GM12874 (cell line): ENCODE measurements around the gene AAR2.

ENCODE experiments used
- TF ChIP-seq, protein P1 (sequence below): IDR thresholded peaks from 2 replicates; pipeline ENCODE4 v1.5.1; 2011; ENCODE audit warnings: low read depth, mild to moderate bottlenecking, control low read depth, low read length, moderate library complexity; ENCODE audit not compliant: insufficient read depth

The AAR2 gene

DNA sequence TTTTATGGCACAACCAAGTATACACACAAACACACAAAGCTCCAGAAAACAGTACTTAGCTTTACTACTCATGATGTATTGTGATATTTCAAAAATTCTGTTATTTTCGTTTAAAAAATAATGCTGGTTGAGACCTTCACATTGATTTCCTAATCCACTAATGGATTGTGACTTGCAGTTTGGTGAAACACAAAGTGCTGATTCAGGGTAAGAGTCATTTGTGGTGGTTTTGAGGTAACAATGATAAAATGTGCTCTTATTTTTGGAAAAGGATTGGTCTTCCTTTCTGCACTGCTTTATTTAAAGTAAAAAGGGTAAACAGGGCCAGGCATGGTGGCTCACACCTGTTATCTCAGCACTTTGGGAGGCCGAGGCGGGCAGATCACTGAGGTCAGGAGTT, 1.9 kb downstream of the AAR2 start:
- TF ChIP-seq, protein P1, sequence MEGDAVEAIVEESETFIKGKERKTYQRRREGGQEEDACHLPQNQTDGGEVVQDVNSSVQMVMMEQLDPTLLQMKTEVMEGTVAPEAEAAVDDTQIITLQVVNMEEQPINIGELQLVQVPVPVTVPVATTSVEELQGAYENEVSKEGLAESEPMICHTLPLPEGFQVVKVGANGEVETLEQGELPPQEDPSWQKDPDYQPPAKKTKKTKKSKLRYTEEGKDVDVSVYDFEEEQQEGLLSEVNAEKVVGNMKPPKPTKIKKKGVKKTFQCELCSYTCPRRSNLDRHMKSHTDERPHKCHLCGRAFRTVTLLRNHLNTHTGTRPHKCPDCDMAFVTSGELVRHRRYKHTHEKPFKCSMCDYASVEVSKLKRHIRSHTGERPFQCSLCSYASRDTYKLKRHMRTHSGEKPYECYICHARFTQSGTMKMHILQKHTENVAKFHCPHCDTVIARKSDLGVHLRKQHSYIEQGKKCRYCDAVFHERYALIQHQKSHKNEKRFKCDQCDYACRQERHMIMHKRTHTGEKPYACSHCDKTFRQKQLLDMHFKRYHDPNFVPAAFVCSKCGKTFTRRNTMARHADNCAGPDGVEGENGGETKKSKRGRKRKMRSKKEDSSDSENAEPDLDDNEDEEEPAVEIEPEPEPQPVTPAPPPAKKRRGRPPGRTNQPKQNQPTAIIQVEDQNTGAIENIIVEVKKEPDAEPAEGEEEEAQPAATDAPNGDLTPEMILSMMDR: no peak

DNA sequence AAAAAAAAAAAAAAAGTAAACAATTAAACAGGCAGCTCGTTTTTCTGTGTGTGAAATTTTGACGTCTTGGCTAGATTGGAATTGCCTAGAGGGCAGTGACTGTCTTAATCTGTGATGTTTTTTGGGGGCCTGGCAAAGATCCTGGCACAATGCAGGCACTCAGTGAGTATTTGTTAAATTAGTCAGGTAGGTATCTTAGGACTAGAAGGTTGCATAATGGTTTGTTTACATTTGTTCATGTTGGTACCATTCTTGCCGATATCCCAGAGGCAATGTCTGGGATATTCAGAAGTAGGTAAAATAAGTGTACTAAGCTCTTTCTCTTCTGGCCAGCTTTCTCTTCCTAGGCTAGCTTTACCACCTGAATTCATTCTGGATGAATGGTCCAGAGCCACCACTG, 2.5 kb downstream of the AAR2 start:
- TF ChIP-seq, protein P1: no peak

DNA sequence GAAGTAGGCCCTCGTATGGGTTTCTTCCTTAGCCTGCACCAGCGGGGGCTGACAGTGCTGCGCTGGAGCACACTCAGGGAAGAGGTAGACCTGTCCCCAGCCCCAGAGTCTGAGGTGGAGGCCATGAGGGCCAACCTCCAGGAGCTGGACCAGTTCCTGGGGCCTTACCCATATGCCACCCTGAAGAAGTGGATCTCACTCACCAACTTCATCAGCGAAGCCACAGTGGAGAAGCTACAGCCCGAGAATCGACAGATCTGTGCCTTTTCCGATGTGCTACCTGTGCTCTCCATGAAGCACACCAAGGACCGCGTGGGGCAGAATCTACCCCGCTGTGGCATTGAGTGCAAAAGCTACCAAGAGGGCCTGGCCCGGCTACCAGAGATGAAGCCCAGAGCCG, 3.8 kb downstream of the AAR2 start:
- TF ChIP-seq, protein P1: no peak

DNA sequence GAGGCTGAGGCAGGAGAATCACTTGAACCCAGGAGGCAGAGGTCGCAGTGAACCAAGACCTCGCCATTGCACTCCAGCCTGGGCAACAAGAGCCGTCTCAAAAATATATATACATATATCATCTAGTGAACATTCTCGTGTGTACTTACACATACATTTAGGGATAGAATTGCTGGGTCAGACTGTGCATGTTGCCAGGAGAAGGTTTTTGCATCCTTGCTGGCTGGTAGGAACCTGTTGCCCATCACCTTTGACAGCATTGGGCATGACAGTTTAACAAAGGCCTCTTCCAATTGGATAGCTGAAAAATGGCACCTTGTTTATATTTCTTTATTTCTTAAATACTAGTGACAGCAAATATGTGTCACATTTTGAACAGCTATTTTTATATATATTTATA, 5.4 kb downstream of the AAR2 start:
- TF ChIP-seq, protein P1: no peak

DNA sequence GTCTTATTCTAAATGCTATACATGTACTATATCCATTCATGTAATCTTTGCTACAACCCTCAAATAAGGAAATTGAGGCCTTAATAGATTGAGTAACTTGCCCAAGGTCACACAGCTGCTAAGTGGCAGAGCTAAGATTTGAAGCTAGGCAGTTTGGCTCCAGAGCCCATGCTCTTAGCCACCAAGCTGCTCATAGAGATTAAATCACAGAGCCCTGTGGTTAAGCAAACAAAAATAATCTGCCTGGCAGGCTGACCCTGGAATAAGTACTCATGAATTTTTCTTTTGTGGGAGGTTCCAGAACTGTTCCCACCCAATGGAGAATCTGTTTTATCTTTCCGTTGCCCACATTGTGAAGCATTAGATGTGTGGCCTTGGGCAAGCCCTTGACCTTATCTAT, 7.4 kb downstream of the AAR2 start:
- TF ChIP-seq, protein P1: no peak

DNA sequence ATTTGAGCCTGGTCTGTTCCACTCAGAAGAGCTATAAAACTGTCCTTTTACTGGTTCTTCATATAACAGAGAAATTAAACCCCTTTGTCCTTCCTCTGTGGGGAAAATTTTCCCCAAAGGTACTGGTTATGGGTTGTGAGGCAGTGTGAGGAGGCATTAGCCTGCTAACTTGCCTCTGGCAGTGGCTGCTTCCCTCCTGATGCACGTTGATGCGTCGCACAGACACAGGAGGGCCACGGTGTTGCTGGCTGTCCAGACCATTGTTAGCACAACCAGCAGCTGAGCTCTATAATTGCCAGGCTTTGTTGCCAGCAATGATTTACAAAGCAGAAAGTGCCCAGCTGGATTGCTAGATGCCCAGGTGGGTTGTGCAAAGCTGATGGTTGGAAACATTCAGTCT, 10.1 kb downstream of the AAR2 start:
- TF ChIP-seq, protein P1: no peak

DNA sequence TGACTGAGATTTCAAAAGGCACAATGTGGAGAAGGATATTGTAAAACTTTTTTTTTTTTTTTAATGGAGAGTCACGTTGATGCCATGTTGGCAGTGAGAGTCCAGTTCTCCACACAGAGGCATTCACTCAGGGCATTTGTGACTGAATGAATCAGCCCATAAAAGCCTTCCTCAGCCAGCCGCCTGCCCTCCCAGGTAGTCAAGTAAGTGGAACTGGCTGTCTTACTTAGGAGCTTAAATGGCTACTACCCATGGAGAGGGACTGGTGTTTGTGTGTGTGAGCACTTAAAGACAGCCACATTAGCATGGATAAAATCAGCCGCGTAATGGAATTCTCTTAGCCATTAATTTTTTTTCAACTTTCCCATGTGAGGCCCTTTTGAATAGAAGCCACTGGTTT, 12.6 kb downstream of the AAR2 start:
- TF ChIP-seq, protein P1: no peak

DNA sequence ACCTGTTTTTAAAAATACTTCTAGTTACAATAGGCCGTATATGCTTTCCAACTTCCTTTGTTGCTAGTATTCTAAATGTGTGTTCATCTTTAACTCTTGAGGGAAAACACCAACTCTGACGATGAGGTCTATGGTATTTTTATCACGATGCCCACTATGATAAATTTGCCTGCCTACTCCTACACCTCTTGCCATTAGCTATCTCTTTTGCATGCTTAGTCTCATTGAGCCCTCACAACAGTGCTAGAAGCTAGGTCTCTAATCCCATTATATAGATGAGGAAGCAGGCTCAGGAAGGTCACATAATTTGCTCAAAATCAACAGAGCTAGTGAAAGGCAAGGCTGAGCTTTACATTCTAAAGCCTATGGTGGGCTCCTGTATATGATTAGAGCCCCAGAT, 13.2 kb downstream of the AAR2 start:
- TF ChIP-seq, protein P1: no peak
